Stimulated activated CD4-positive, alpha-beta T cell treated with anti-CD3 and anti-CD28 coated beads, Interleukin-1b, Interleukin-23, amount 100 ng/mL, for 48 hours (primary cell): Measurements from ENCODE around the gene KIF2C.
"Not testable (repeated sequence)": the region's sequence is repeated elsewhere in the genome, so short reads cannot be mapped to it uniquely, and the experiment has no call there.

Source experiments
- DNase-seq: peaks from one replicate; pipeline ENCODE4 v3.0.0-alpha.2; 2020

KIF2C gene

DNA sequence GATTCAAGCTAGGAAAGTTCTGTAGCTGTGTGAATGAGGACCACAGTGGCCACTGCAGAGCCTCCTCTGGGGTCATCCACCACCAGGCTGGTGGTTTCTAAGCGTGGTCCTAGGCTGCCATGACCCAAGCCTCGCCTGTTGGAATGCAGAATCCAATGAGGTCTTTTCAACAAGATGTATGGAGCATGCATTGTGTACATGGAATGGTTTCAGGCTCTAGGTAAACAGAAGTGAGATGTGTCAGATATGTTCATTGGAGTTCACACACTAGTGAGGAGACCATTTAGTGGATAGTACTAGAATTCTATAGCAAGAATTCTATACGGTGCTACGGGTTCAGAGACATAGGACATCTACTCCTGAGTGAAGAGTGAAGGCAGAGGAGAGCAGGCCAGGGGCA, 19.4 kb upstream of the KIF2C start:
- no peak for DNase-seq

DNA sequence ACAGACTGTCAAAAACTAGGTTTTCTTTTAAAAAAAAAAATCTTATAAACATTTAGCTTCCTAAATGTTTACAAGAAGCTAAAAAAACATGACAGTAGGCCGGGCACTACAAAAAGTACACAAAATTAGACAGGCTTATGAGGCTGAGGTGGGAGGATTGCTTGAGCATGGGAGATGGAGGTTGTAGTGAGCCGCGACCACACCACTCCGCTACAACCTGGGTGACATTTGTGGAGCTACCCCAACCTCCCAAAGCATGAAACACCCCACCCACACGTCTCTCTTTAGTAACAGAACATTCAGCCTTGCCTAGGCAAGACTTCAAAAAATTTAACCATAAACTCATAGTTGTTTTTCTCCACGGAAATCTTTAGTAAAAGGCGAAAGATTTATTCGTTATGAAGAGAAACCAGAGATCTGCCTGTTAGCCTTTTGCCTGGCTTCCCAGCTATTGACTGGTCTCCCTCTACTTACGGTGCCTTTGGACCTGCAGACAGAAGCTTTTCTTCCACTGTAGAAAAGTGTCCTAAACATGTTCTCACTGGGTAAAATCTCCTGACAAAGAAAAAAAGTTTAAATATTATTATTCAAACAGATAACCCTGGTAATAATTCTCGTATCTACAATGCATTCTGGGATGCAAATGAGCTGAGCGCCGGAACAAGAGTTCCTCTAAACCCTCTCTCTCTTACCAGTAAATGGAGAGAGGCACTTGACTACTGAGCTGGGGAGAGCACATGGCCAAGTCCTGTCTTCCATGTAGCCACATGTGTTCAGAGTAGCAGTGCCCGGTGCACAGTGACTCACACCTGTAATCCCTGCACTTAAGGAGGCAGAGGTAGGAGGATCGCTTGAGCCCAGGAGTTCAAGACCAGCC, 17.9 kb upstream of the KIF2C start:
- peak; percentile 92 for DNase-seq

GRCh38 chr1:44723064-44723463, 16.6 kb upstream of the KIF2C start:
- peak; percentile 52 for DNase-seq

- peak; percentile 66 for DNase-seq
These were observed 15.9 kb upstream of the KIF2C start for GRCh38 chr1:44723496-44724295.

DNA sequence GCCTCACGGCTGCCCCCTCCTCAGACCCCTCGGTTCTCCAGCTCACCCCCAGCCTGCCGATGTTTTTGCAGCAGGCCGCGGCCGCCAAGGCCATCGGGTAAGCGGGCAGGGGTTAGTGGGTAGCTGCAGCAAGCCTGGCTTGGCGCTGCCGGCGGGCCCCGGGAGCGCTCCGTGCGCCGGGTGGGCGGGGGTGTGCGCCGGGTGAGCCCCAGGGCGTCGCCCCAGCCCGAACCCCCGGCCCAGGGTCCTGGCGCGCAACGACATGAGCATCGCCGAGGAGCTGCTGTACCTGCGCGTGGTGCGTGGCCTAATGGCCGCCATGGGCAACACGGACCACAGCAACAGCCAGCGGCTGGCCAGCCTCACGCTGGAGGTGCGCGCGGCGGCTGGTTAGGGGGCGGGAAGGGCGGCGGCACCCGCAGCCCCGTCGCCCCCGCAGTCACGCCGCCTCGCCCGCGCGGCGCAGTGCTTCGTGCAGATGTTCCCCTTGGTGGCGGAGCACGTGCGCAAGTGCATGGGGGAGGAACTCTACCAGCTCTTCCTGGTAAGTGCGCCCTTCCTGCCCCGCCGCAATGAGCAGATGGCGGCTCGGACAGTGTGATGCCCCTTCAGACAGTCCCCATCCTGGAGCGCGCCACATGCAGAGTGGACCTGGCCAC, 15.2 kb upstream of the KIF2C start:
- DNase-seq = no peak

DNA sequence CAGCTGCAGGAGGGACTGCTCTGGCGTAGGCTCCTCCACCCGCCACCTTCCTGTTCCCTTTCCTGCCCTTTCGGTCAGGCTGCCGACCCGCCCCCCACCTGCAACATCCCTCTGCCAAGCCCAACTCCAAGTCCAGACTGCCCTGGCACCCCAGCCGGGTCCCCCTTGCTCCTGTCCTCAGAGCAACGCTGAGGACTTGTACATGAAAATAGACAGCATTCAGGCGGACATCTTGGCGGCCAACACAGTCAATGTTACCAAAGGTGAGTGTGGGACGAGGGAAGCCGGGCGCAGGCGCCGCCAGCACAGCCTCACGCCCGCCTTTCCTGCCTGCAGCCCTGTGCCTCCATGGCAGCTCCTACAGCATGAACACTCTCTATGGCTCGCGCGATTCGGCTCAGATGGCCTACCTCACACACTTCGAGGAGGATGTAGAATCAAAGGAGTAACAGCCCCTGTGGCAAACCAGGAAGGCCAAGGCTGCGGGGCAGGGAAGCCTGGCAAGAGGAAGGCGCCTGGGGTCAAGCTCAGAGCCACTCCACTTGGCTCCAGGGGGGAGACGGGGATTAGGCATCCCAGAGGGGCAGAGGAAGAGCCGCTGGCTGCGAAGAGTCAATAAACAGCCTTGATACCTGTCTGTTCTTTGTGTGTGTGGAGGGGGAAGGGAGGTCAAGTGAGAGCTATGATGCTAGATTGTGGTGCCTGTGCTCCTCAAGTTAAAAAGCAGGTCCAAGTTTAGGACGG, 14.5 kb upstream of the KIF2C start:
- no peak for DNase-seq

DNA sequence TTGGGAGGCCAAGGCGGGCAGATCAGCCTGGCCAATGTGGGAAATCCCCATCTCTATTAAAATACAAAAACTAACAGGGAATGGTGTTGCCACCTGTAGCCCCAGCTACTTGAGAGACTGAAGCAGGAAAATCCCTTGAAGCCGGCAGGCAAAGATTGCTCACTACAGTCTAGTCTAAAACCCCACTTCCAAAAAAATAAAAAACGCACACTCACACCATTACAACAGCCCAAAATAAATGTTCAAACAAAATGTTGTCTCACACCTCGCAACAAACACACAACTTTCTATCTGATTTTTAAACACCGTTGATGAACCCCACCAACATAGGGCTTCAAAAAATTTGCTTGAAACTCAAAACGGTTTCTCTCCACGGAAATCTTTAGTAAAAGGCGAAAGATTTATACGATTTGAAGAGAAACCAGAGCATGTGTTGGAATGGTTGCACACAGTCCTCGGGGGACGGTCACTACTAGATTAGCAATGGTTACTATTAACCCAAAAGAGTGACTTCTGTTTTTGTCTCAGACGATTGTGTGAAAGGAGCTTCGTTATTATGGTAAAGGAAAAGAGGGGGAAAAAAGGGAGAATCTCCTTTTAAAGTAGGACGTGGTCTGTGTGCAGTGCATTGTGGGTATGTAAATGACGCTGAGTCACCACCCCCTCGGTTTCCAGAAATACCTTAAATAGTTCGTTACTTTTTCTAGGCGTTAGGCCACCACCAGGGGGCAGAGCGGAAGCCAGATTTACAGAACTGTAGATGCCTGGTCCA, 8.7 kb upstream of the KIF2C start, which contains the start of gene RNU5D-1:
Gene RNU5D-1, minus strand, starts transcription at position 430 of the 772 bp plus-strand sequence.
- peak; percentile 94 for DNase-seq

- DNase-seq = no peak
These were observed 6.3 kb upstream of the KIF2C start for GRCh38 chr1:44733365-44733764.

- no peak for DNase-seq
These were observed 5.9 kb upstream of the KIF2C start for GRCh38 chr1:44733784-44734183.

DNA sequence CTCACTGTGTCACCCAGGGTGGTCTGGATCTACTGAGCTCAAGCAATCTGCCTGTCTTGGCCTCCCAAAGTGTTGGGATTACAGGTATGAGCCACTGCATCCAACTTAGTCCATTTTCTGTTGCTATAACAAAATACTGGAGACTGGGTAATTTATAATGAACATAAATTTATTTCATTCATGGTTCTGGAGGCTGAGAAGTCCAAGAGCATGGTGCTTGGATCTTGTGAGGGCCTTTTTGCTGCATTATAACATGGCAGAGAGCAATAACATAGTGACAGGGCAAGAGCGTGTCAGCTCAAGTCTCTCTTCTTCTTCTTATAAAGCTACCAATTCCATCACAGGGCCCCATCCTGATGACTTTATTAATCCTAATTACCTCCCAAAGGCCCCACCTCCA, 3.6 kb upstream of the KIF2C start:
- no peak for DNase-seq

- not testable (repeated sequence) for DNase-seq
These were observed 707 bp upstream of the KIF2C start for GRCh38 chr1:44738953-44739306.

- no peak for DNase-seq
These were observed 561 bp downstream of the KIF2C start for GRCh38 chr1:44740179-44740617.

GRCh38 chr1:44743211-44743610, 3.6 kb downstream of the KIF2C start:
- no peak for DNase-seq

DNA sequence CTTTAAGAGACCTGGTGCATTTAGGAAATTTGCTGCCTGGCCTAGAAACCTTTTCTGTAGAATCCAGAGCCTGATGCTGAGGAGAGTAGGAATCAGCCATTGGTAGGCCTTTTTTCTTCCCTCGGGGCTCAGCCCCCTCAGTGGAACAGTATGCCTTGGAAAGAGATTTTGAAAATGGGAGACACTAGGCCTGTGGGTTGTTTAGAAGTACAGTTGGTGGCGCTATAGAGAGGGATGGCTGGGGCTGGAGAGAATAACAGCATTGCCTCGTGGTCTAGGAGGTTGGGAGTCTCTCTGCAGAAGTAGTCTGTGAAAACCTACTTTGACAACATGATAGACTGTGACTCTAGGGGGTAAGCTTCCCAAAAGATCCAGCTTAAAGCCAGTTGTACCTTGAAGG, 8.2 kb downstream of the KIF2C start:
- DNase-seq = no peak

GRCh38 chr1:44757420-44757819, 17.8 kb downstream of the KIF2C start:
- no peak for DNase-seq

GRCh38 chr1:44759077-44759476, 19.4 kb downstream of the KIF2C start:
- DNase-seq = no peak

DNA sequence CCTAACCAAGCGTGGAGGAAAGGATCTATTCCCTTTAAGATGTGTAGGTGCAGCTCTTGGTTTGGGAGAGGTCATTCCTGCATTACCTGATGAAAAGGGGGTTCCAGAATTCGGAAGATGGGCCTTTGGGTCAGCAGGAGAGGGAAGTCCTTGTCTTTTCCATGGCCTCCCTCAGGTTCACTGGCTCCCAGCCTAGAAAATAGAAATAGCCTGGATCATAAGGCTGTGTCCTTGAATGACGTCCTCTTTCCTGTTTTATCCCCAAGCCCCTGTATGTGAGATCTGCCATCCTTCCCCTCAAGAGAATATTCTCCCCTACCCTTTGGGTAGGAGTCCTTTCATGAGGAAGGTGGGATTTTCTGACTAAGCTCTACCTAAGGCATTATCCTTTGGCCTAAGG, 21.2 kb downstream of the KIF2C start:
- DNase-seq = no peak

- DNase-seq = not testable (repeated sequence)
These were observed 26.8 kb downstream of the KIF2C start for GRCh38 chr1:44766421-44766820.

DNA sequence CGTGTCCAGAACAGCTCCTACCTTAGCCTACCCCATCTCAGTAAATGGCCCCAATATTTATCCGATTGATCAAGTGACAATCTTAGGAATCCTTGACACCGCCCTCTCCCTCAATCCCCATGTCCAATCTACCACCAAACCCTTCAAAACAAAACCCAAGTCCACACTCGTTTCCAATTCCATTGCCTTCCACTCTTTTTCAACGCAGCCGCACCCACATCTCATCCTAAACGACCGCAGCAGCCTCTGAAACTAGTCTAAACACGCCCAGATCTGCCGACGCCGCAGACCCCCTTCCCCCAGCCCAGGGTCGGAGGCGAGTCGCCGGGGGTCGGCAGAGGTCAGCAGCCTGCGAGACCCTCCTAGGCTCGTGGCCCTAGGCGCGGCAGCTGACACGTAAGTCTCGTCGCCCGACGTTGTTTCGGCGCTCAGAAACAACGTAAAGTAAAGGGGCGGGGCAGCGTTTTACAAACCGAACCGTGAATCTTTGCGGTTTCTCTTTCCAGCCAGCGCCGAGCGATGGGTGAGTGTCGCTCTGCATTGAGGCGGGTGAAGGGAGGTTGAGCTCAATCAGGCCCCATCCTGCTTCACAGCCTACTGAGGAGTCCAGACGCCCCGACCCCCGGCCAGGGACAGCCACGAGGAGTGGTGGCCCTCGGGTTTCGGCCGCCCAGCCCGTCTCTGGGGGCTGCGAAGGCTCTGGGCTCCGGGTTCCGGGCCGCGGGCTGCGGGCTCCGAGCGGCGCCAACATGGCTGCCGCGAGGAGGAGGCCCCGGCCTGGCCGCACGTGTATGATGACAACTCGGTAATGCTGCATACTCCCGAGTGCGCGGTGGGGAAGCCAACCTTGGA, 35.7 kb downstream of the KIF2C start, which contains the start of gene RPS8:
Gene RPS8, plus strand, starts transcription at position 463 of the 852 bp plus-strand sequence. Its CDS starts 57 bp downstream, at position 520.
- DNase-seq = peak; percentile 91

DNA sequence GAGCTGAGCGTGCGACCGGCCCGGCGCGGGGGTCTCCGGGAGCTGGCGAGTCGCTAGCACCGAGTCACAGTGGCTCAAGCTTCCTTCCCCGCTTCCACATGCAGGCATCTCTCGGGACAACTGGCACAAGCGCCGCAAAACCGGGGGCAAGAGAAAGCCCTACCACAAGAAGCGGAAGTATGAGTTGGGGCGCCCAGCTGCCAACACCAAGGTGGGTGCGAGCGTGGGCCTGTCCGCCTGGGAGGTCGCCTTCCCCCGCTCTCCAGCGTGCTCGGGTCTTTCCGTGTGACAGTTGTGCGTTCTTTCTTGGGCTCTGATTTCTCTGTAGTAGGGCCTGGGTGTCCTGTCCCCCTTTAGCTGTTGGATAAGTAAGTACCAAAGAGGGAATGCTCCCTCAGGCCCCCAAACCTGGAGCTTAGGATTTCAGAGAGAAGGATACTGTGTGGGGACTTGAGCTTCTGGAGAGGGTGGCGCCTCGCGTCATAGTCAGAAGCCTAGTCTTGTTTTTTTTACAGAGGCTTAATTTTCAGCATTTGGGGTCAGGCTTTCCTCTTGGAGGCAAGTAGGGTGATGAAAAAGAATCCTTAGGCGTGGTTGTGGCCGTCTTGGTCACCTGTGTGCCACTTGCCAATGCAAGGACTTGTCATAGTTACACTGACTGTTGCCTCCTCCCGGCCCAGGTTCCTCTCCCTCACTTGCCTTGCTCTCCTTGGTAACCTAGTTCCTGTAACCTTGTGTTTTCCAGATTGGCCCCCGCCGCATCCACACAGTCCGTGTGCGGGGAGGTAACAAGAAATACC, 36.5 kb downstream of the KIF2C start:
- DNase-seq = peak; percentile 32
